ENCODE data around the gene ZSWIM1. TPM values are rescaled to one million over a fixed set of nuclear protein-coding genes. Genes with fewer than 3 reads are reported as not detected.

ZSWIM1 gene
- polyA plus RNA-seq, 1 donor (not counting 4 experiments of a cell fraction or from before 2014, with no cell fraction given): 4.4 TPM

DNA sequence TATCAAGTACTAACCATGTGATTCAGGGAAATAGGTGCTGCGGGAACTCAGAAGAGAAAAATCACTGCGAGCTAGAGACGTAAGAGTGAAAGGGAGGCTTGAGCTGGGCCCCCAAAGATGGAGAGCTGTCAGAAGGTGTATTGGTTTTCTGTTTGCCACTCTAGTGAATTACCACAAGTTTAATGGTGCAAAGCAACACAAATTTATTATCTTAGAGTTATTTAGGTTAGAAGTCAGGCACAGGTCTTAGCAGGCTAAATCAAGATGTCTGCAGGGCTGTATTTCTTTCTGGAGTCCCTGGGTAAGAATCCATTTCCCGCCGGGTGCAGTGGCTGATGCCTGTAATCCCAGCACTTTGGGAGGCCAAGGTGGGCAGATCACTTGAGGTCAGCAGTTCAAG lies 21.1 kb upstream of the ZSWIM1 start:
- no peak overlapping the region for H3K4me3 ChIP-seq (ENCODE audit: control insufficient read depth in 2 of 3, extremely low read depth in 1 of 3, insufficient read depth in 2 of 3, low read depth in 1 of 3, low read length in 3 of 3)
- H3K4me1 ChIP-seq (ENCODE audit: control insufficient read depth, extremely low read depth, insufficient read depth, low read length): peaks cover 14% of the 10 kb centered on the region
- H3K9me1 ChIP-seq (ENCODE audit: control insufficient read depth, extremely low read depth, insufficient read depth, low read length): peaks cover 2% of the 10 kb centered on the region
- H4K20me1 ChIP-seq (ENCODE audit: control insufficient read depth, extremely low read depth, insufficient read depth, low read length): no peaks in the 10 kb centered on the region
- no peak for FAIRE-seq
- H3K27ac ChIP-seq (ENCODE audit: control insufficient read depth, insufficient read depth, low read length): no peak overlapping the region
- H3K9ac ChIP-seq (ENCODE audit: control insufficient read depth, extremely low read depth, insufficient read depth, low read length): no peak overlapping the region
- no peak for DNase-seq (ENCODE audit: low read depth, low spot score)
- no peaks in the 10 kb centered on the region for H3K9me3 ChIP-seq (ENCODE audit: control insufficient read depth, low read depth, low read length)
- H3K36me3 ChIP-seq (ENCODE audit: control insufficient read depth in 2 of 2, extremely low read depth in 1 of 2, insufficient read depth in 2 of 2, low read length in 2 of 2): no peaks in the 10 kb centered on the region
- no peak overlapping the region for H2AFZ ChIP-seq (ENCODE audit: control insufficient read depth, low read length)
- H3K4me2 ChIP-seq (ENCODE audit: control insufficient read depth, extremely low read depth, insufficient read depth, low read depth, low read length): no peak overlapping the region
- dilution Hi-C loops (cut with MboI; ENCODE audit: extremely low pct_ligation_motif_present, low sequenced_read_pairs): no loop called here
- no peaks in the 10 kb centered on the region for H3K27me3 ChIP-seq (ENCODE audit: control insufficient read depth, extremely low read depth, insufficient read depth, low read length)
- H3K79me2 ChIP-seq (ENCODE audit: control insufficient read depth, insufficient read depth, low read length): peaks cover 17% of the 10 kb centered on the region
- TF ChIP-seq CTCF (optimal IDR thresholded peaks at IDR 0.05 in 1 of 3, IDR thresholded peaks at IDR 0.05 in 1 of 3, conservative IDR thresholded peaks at IDR 0.05 in 1 of 3; ENCODE audit: extremely low read depth in 1 of 3, insufficient read depth in 2 of 3, low read length in 3 of 3): no peak
- no peak for TF ChIP-seq EZH2 (IDR thresholded peaks at IDR 0.05; ENCODE audit: low read length)

GRCh38 chr20:45860560-45861220 lies 20.3 kb upstream of the ZSWIM1 start:
- Histone ChIP-seq H3K9me3 (ENCODE audit: control insufficient read depth, low read depth, low read length) (no peaks in the 10 kb centered on the region), H3K79me2 (ENCODE audit: control insufficient read depth, insufficient read depth, low read length) (peaks cover 14% of the 10 kb centered on the region), H3K4me3 (ENCODE audit: control insufficient read depth in 2 of 3, extremely low read depth in 1 of 3, insufficient read depth in 2 of 3, low read depth in 1 of 3, low read length in 3 of 3) (no peak overlapping the region), H2AFZ (ENCODE audit: control insufficient read depth, low read length) (no peak overlapping the region), H3K9ac (ENCODE audit: control insufficient read depth, extremely low read depth, insufficient read depth, low read length) (no peak overlapping the region), H3K9me1 (ENCODE audit: control insufficient read depth, extremely low read depth, insufficient read depth, low read length) (peaks cover 2% of the 10 kb centered on the region), H3K4me2 (ENCODE audit: control insufficient read depth, extremely low read depth, insufficient read depth, low read depth, low read length) (no peak overlapping the region), H3K36me3 (ENCODE audit: control insufficient read depth in 2 of 2, extremely low read depth in 1 of 2, insufficient read depth in 2 of 2, low read length in 2 of 2) (no peaks in the 10 kb centered on the region), H3K27me3 (ENCODE audit: control insufficient read depth, extremely low read depth, insufficient read depth, low read length) (no peaks in the 10 kb centered on the region), H3K4me1 (ENCODE audit: control insufficient read depth, extremely low read depth, insufficient read depth, low read length) (peaks cover 17% of the 10 kb centered on the region), H4K20me1 (ENCODE audit: control insufficient read depth, extremely low read depth, insufficient read depth, low read length) (no peaks in the 10 kb centered on the region), H3K27ac (ENCODE audit: control insufficient read depth, insufficient read depth, low read length) (no peak overlapping the region)
- no peak for DNase-seq (ENCODE audit: low read depth, low spot score)
- no peak for TF ChIP-seq EZH2 (IDR thresholded peaks at IDR 0.05; ENCODE audit: low read length)
- TF ChIP-seq CTCF (optimal IDR thresholded peaks at IDR 0.05 in 1 of 3, IDR thresholded peaks at IDR 0.05 in 1 of 3, conservative IDR thresholded peaks at IDR 0.05 in 1 of 3; ENCODE audit: extremely low read depth in 1 of 3, insufficient read depth in 2 of 3, low read length in 3 of 3): no peak
- dilution Hi-C loops (cut with MboI; ENCODE audit: extremely low pct_ligation_motif_present, low sequenced_read_pairs): no loop called here
- no peak for FAIRE-seq
